ENCODE data around the gene RNF223. TPM values are rescaled to one million over a fixed set of nuclear protein-coding genes. Genes with fewer than 3 reads are reported as not detected.

The RNF223 gene
- total and polyA plus RNA-seq, 2 donors from 2014 or later, result 0.28 to 2.3 TPM

DNA sequence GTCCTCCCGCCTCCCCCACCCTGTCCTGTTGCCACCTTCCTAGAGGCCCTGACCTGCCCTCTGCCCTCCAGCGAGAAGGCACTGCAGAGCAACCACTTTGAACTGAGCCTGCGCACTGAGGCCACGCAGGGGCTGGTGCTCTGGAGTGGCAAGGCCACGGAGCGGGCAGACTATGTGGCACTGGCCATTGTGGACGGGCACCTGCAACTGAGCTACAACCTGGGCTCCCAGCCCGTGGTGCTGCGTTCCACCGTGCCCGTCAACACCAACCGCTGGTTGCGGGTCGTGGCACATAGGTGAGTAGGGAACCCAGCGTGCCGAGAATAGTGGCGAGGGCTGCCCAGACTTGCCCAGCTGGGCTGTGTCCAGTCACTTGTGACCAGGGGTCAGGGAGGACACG is 20.4 kb downstream of the RNF223 start:
- no peak overlapping the region for H3K9ac ChIP-seq (ENCODE audit: low read length in 3 of 3)
- no peak for DNase-seq
- H3K27me3 ChIP-seq (ENCODE audit: control insufficient read depth, insufficient read depth, low read length), result no peaks in the 10 kb centered on the region
- TF ChIP-seq, protein P1, sequence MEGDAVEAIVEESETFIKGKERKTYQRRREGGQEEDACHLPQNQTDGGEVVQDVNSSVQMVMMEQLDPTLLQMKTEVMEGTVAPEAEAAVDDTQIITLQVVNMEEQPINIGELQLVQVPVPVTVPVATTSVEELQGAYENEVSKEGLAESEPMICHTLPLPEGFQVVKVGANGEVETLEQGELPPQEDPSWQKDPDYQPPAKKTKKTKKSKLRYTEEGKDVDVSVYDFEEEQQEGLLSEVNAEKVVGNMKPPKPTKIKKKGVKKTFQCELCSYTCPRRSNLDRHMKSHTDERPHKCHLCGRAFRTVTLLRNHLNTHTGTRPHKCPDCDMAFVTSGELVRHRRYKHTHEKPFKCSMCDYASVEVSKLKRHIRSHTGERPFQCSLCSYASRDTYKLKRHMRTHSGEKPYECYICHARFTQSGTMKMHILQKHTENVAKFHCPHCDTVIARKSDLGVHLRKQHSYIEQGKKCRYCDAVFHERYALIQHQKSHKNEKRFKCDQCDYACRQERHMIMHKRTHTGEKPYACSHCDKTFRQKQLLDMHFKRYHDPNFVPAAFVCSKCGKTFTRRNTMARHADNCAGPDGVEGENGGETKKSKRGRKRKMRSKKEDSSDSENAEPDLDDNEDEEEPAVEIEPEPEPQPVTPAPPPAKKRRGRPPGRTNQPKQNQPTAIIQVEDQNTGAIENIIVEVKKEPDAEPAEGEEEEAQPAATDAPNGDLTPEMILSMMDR (IDR thresholded peaks at IDR 0.05; ENCODE audit: borderline replicate concordance, extremely low read depth, insufficient read depth), result no peak
- intact Hi-C loops (cut with DNase I), result no loop called here
- H3K27ac ChIP-seq (ENCODE audit: low read depth in 2 of 2, low read length in 2 of 2), result no peak overlapping the region
- no peaks in the 10 kb centered on the region for H3K4me1 ChIP-seq (ENCODE audit: control insufficient read depth in 2 of 3, insufficient read depth in 2 of 3, low read depth in 1 of 3, low read length in 3 of 3)
- H3K4me3 ChIP-seq (ENCODE audit: low read length in 3 of 3), result no peak overlapping the region
- FAIRE-seq, result no peak
- H3K36me3 ChIP-seq (ENCODE audit: control insufficient read depth in 2 of 3, insufficient read depth in 3 of 3, low read length in 3 of 3), result peaks cover 3 to 8% (median 5%) of the 10 kb centered on the region in 3 donors
- no peaks in the 10 kb centered on the region for H3K9me3 ChIP-seq (ENCODE audit: control insufficient read depth in 2 of 3, insufficient read depth in 1 of 3, low read length in 3 of 3)

DNA sequence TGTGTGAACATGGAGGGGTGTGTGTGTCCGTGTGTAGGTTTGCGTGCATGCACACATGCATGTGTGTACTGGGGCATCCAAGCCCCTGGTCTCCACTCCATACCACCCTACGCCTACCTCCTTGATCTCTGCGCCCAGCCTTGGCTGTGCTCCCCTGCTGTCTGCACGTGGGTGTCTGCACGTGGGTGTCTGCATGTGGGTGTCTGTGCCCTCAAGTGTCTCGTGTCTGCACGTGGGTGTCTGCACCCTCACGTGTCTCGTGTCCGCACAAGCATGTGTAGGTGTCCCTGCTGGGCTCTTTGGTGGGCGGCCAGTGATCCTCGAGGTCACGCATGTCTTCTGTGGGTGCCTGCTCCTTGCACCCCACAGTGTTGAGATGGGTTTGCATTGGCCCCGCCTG is 21.1 kb downstream of the RNF223 start:
- H3K9me3 ChIP-seq (ENCODE audit: control insufficient read depth in 2 of 3, insufficient read depth in 1 of 3, low read length in 3 of 3), result no peaks in the 10 kb centered on the region

DNA sequence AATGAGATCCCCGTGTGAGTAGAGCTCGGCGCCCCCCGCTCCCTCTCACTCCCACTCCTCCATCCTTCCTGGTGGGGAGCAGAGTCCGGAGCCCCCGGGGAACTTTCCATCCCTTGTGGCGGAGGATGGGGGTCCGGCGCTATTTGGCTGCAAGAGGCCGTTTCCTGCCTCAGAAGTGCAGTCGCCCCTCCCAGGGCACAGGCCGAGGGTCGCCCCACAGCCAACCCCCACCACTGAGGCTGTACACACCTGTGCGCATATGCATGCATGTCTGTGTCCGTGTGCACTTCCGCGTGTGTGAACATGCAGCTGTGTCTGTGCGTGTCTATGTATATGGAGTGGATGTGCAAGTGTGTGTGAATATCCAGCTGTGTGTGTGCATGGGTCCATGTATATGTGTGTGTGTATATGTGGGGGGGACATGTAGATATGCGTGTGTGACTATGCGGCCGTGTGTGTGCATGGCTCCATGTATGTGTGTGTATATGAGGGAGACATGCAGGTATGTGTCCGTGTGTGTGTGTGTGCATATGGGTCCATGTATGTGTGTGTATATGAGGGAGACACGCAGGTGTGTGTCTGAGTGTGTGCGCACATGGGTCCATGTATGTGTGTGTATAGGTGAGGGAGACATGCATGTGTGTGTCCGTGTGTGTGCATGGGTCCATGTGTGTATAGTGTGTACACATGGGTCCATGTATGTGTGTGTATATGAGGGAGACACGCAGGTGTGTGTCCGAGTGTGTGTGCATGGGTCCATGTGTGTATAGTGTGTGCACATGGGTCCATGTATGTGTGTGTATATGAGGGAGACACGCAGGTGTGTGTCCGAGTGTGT is 21.9 kb downstream of the RNF223 start:
- no peak for FAIRE-seq
- no peak overlapping the region for H3K4me3 ChIP-seq (ENCODE audit: low read length in 3 of 3)
- no peaks in the 10 kb centered on the region for H3K9me3 ChIP-seq (ENCODE audit: control insufficient read depth in 2 of 3, insufficient read depth in 1 of 3, low read length in 3 of 3)

More for the DNA sequence above, 21.1 kb downstream of the RNF223 start:
- H3K4me3 ChIP-seq (ENCODE audit: low read length in 3 of 3), result no peak overlapping the region
- no peaks in the 10 kb centered on the region for H3K27me3 ChIP-seq (ENCODE audit: control insufficient read depth, insufficient read depth, low read length)
- DNase-seq (no peak), FAIRE-seq (no peak)
- TF ChIP-seq, protein P1 (IDR thresholded peaks at IDR 0.05; ENCODE audit: borderline replicate concordance, extremely low read depth, insufficient read depth), result no peak
- peaks cover 3 to 8% (median 5%) of the 10 kb centered on the region in 3 donors for H3K36me3 ChIP-seq (ENCODE audit: control insufficient read depth in 2 of 3, insufficient read depth in 3 of 3, low read length in 3 of 3)
- no peak overlapping the region for H3K9ac ChIP-seq (ENCODE audit: low read length in 3 of 3)
- H3K4me1 ChIP-seq (ENCODE audit: control insufficient read depth in 2 of 3, insufficient read depth in 2 of 3, low read depth in 1 of 3, low read length in 3 of 3), result no peaks in the 10 kb centered on the region
- intact Hi-C loops (cut with DNase I), result no loop called here
- H3K27ac ChIP-seq (ENCODE audit: low read depth in 2 of 2, low read length in 2 of 2), result no peak overlapping the region

More for the DNA sequence above, 21.9 kb downstream of the RNF223 start:
- TF ChIP-seq, protein P1 (IDR thresholded peaks at IDR 0.05; ENCODE audit: borderline replicate concordance, extremely low read depth, insufficient read depth), result no peak
- Histone ChIP-seq H3K9ac (ENCODE audit: low read length in 3 of 3) (no peak overlapping the region), H3K27ac (ENCODE audit: low read depth in 2 of 2, low read length in 2 of 2) (no peak overlapping the region), H3K36me3 (ENCODE audit: control insufficient read depth in 2 of 3, insufficient read depth in 3 of 3, low read length in 3 of 3) (peaks cover 3 to 8% (median 5%) of the 10 kb centered on the region in 3 donors), H3K4me1 (ENCODE audit: control insufficient read depth in 2 of 3, insufficient read depth in 2 of 3, low read depth in 1 of 3, low read length in 3 of 3) (no peaks in the 10 kb centered on the region), H3K27me3 (ENCODE audit: control insufficient read depth, insufficient read depth, low read length) (no peaks in the 10 kb centered on the region)
- no peak for DNase-seq
- intact Hi-C loops (cut with DNase I), result no loop called here

Measured in kidney (tissue), 14 donors.